Pancreas (tissue), 10 donors: Measurements from ENCODE around the gene ZNF768. TPM values are rescaled to one million over a fixed set of nuclear protein-coding genes. Genes with fewer than 3 reads are reported as not detected.

Experiments used
- ATAC-seq, 4 donors: fragments of 200-7000 bp; cut with Tn5 transposase; one replicate each; pipeline versions ENCODE4 v1.8.0 to v1.9.1; 2020; ENCODE audit warnings: mild to moderate bottlenecking in 4 of 4, moderate library complexity in 4 of 4
- DNase-seq, 6 donors: peaks; one replicate each; pipeline ENCODE4 v3.0.0-alpha.2; 2020
- FAIRE-seq: peaks from 2 replicates; lab custom pipeline; 2012; peaks lifted over from hg19 to GRCh38; lab: Jason Lieb, UNC
- H3K27ac ChIP-seq, 4 donors: fragments of 200-600 bp; sonication (generic); 1 replicate in 3 of 4; 2 replicates in 1 of 4; pipeline versions ENCODE4 v1.5.0 to v1.8.0; 2020
- H3K27me3 ChIP-seq, 4 donors: fragments of 200-600 bp; one replicate each; pipeline ENCODE4 v1.8.0; 2021
- H3K36me3 ChIP-seq, 3 donors: fragments of 200-600 bp; sonication (generic) in 1 of 3; one replicate each; pipeline versions ENCODE4 v1.5.0 to v1.8.0; 2020 to 2021
- H3K4me1 ChIP-seq, 3 donors: fragments of 200-600 bp; one replicate each; pipeline ENCODE4 v1.8.0; 2021
- H3K4me3 ChIP-seq, 4 donors: fragments of 200-600 bp; sonication (generic) in 2 of 4; one replicate each; pipeline versions ENCODE4 v1.5.0 to v1.8.0; 2020 to 2021
- H3K9me3 ChIP-seq, 4 donors: fragments of 200-600 bp; one replicate each; pipeline ENCODE4 v1.8.0; 2021
- CTCF ChIP-seq, 4 donors: fragments of 200-600 bp; sonication (generic) in 3 of 4; IDR thresholded peaks; one replicate each; pipeline versions ENCODE4 v1.5.0 to v1.8.0; 2021; ENCODE audit warnings: antibody characterized with exemption in 4 of 4
- WGBS, 2 donors: extraction: QIAGEN DNeasy Blood & Tissue Kit; methylation state at CpG; one replicate each; pipeline ENCODE4 v1.1.7; 2013; 5-methylcytosine and 5-hydroxymethylcytosine counted together
- intact Hi-C, 3 donors: fragments of 100-400 bp; cut with DNase I; formaldehyde crosslinking; loops; one replicate each; pipeline versions ENCODE4 v1.11.1 to v1.14.2; 2022
- polyA plus RNA-seq, 2 donors: library from polyadenylated mRNA; stranded (reverse); fragments of 200-250 nt; gene quantifications; one replicate each; pipeline ENCODE4 v1.2.3, GENCODE V29; 2013
- total RNA-seq, 6 donors: library from RNA; stranded (reverse); fragmentation: NEBNext Ultra II Directional in 4 of 6; extraction: Animal tissue kit (Norgen Biotek cat#: 25700) in 4 of 6; gene quantifications; one replicate each; pipeline versions ENCODE4 v1.2.1 to v1.2.4, GENCODE V29; 2021 to 2023
- donor health status: healthy with polysubstance abuse.
- donor health status: DM: no; HTN: no; CAD: no; lungs with moderate emphysema.
- donor health status: DM: no; HTN: no; CAD: no.
- donor health status: control.
- donor health status: control.
- donor health status: Bipolar disorder and iron deficiency.
- donor health status: DM: yes; HTN: yes; CAD: no.
- donor health status: DM: no; HTN: no; CAD: no.
- donor health status: DM: no; HTN: no; CAD: no.
- donor health status: DM: yes; HTN: yes; CAD: no.

Gene ZNF768
- total and polyA plus RNA-seq, 8 donors: 11.7 to 31.4 (median 15.4) TPM

DNA sequence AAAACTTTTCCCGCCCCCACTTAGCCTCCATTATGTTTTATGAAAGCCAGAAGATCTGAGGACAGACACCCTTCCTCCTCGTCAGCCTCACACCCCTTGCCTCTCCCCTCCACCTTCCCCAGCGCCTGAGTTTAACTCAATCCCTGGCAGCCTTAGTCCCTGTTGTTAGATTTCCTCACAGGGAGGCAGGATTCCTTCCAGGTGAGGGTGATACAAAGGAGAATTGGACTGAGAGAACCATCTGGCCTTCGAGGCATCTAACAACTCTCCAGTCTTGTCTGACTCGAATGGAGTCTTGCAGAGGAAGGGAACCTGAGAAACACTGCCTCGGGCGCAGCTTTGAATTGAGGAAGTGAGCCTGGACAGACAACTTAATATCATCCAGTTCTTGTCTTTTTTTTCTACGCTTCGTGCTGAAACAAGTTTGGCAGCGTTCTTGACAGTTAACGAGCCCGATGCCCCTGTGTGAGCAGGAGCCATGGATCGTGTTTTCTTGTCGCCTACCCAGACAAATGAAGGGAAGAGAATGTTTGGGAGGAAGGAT, 1.3 kb upstream of the ZNF768 start:
- intact Hi-C loops: loop anchor here in 1 of 3 donors (5.0 kb wide), 1 partner anchor 95 kb away; the partner anchor contains the start of gene DCTPP1
- H3K9me3 ChIP-seq: no peaks in the 10 kb centered on the region
- 7 to 11% methylated on average over 14 of the region's 14 CpGs for WGBS, 2 donors
- no peak for ATAC-seq
- H3K27me3 ChIP-seq: no peaks in the 10 kb centered on the region
- H3K27ac ChIP-seq: peak overlapping the region; percentile 90 to 99 (median 96)
- TF ChIP-seq CTCF (IDR thresholded peaks at IDR 0.05): no peak
- peaks cover 0 to 5% (median 0%) of the 10 kb centered on the region in 3 donors for H3K36me3 ChIP-seq
- DNase-seq: no peak
- no peak for FAIRE-seq
- peaks cover 6 to 11% (median 7%) of the 10 kb centered on the region in 3 donors for H3K4me1 ChIP-seq
- peak overlapping the region in 3 of 4 donors; percentile 52 to 80 (median 55) for H3K4me3 ChIP-seq

DNA sequence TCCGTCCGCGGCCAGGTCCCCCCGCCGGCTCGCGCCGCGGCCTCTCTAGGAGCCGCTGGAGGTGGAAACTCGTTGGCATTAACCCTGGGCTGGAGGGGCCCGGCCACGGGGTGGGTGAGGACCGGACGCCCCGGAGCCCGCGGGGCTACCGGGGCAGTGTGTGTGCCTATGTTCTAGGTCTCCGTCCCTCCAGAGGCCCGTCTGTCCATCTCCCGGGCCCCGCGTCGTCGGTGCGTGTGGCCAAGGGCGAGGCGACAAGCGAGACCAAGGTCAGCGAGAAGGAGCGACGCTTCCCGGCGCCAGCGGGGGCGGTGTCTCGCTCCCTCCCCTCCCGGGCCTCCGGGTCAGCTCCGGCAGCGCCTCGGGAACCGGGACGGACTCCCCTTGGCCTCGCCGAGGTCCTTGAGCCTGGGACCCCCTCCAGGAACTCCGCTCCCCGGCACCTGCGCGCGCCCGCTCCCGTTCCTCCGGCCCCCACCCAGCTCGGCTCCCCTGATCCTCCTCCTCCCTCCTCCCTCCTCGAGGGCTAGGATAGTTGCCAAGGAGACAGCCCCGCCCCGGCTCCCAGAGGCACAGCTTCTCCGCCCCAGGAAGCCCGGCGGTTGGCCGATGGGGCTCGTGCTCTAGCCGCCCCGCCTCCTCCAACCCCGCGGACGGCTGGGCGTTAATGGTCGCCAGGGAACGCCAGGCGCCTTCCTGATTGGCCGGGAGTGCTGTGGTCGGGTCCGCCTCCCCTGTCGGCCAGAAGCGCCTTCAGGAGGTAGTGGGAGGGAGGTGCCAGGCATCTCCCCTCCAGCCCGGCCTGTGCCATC, 663 bp upstream of the ZNF768 start:
- peak in 1 of 4 donors; percentile 30 for TF ChIP-seq CTCF (IDR thresholded peaks at IDR 0.05)
- H3K27me3 ChIP-seq: no peaks in the 10 kb centered on the region
- intact Hi-C loops: loop anchor here in 1 of 3 donors (5.0 kb wide), 1 partner anchor 95 kb away; the partner anchor contains the start of gene DCTPP1
- FAIRE-seq: peak; percentile 60
- no peaks in the 10 kb centered on the region for H3K9me3 ChIP-seq
- 0% methylated on average over 69 to 79 of the region's 79 CpGs for WGBS, 2 donors
- peak overlapping the region; percentile 52 to 80 (median 64) for H3K4me3 ChIP-seq
- DNase-seq: peak; percentile 97 to 100 (median 99)
- peak overlapping the region; percentile 90 to 99 (median 96) for H3K27ac ChIP-seq
- no peaks in the 10 kb centered on the region for H3K36me3 ChIP-seq
- peaks cover 6 to 11% (median 7%) of the 10 kb centered on the region in 3 donors for H3K4me1 ChIP-seq
- ATAC-seq: peak; percentile 87 to 97 (median 92)

DNA sequence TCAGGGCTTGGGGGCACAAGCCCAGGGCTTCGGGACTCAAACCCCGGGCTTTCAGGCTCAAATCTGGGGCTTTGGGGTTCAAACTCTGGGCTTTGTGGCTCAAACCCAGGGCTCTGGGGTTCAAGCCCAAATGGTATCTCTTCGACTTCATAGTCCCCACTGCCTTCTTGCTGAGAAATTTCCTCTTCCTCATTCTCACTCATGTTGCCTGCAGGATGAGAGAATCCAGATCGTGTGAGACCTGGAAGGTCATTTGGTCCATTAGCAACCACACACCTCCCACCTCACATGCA, 576 bp downstream of the ZNF768 start:
- Histone ChIP-seq H3K27ac (peak overlapping the region in 3 of 4 donors; percentile 90 to 99 (median 99)), H3K27me3 (no peaks in the 10 kb centered on the region), H3K9me3 (no peaks in the 10 kb centered on the region), H3K4me3 (peak overlapping the region; percentile 52 to 80 (median 64)), H3K36me3 (no peaks in the 10 kb centered on the region), H3K4me1 (peaks cover 6 to 11% (median 7%) of the 10 kb centered on the region in 3 donors)
- FAIRE-seq (no peak), ATAC-seq (no peak), DNase-seq (no peak)
- intact Hi-C loops: loop anchor here in 1 of 3 donors (5.0 kb wide), 1 partner anchor 93 kb away; the partner anchor contains the start of gene DCTPP1
- 45 to 48% methylated on average over 4 of the region's 4 CpGs for WGBS, 2 donors
- no peak for TF ChIP-seq CTCF (IDR thresholded peaks at IDR 0.05)

DNA sequence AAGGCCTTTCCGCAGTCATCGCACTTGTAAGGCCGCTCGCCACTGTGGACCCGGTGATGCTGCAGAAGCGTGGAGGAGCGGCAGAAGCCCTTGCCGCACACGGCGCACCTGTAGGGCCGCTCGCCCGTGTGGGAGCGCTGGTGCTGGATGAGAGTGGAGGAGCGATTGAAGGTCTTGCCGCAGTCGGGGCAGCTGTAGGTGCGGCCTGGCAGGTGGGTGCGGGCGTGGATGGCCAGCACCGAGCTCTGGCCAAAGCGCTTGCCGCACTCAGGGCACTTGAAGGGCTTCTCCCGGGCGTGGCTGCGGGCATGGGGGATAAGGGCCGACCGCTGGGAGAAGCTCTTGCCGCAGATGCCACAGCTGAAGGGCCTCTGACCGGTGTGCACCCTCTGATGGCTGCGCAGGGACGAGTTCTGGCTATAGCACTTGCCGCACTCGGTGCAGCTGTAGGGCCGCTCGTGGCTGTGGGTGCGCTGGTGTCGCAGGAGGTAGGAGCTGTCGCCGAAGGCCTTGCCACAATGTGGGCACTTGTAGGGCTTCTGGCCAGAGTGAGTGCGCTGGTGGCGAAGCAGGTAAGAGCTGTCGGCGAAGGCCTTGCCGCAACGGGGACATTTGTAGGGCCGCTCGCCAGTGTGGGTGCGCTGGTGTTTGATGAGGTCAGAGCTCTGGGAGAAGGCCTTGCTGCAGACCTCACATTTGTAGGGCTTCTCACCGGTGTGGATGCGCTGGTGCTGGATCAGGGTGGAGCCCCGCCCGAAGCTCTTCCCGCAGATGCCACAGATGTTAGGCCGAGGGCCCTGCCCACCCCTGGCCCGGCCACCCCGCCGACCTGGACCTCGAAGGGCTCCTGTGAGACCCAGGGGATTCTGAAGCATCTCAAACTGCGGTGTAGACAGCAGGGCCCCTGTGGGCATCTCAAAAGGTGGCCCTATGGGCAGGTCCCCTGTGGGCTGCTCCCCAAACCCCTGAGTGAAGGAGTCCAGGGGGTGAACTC, 1.5 kb downstream of the ZNF768 start:
- 95% methylated on average over 60 of the region's 60 CpGs for WGBS, 2 donors
- Histone ChIP-seq H3K27me3 (no peaks in the 10 kb centered on the region), H3K4me1 (peaks cover 6 to 11% (median 7%) of the 10 kb centered on the region in 3 donors), H3K27ac (no peak overlapping the region), H3K9me3 (no peaks in the 10 kb centered on the region), H3K36me3 (no peaks in the 10 kb centered on the region), H3K4me3 (no peak overlapping the region)
- intact Hi-C loops: loop anchor here in 2 of 3 donors (5.0 kb wide), 1 partner anchor 93 kb away; the partner anchor contains the start of gene DCTPP1 (in 2 of the 2)
- FAIRE-seq (no peak), ATAC-seq (no peak), DNase-seq (peak in 2 of 6 donors; percentile 49 to 80)
- no peak for TF ChIP-seq CTCF (IDR thresholded peaks at IDR 0.05)
